OCI-M1 (cell line): ENCODE results near the gene XXYLT1.
"Not testable (repeated sequence)": the region's sequence is repeated elsewhere in the genome, so short reads cannot be mapped to it uniquely, and the experiment has no call there.

Source experiments
- DNase-seq: peaks from one replicate; lab custom pipeline; 2025; lab: John Stamatoyannopoulos, UW

Gene XXYLT1

DNA sequence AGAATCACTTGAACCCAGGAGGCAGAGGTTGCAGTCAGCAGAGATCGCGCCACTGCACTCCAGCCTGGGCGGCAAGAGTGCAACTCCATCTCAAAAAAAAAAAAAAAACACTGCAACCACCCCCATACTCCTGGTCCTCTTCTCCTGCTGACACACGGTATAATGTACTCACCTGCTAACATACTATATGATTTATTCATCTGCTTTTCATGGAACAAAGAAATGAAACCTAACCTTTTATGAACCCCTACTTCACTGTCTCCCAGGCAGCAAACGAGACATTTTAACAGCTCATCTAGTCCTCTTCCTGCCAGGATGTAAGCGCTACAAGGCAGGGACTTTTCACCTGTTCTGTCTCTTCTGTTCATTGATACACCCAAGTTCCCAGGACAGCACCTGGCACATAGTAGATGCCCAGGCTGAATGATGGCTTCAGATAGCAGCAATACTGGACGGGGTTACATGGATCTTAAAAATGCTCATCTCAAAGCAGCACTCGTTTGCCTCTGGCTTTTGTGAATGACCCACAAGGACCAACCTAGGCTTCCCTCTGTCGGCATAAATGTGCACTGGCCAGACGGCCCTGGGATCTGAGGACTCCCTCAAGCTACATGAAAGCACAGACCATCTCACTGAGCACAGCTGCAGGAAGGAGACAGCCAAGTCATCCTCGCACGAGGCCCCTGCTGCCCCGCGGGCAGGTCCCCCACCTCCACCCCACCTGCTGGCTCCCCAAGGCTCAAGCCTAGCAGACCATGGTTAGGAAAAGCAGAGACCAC is 20.3 kb downstream of the XXYLT1 start:
- no peak for DNase-seq

DNA sequence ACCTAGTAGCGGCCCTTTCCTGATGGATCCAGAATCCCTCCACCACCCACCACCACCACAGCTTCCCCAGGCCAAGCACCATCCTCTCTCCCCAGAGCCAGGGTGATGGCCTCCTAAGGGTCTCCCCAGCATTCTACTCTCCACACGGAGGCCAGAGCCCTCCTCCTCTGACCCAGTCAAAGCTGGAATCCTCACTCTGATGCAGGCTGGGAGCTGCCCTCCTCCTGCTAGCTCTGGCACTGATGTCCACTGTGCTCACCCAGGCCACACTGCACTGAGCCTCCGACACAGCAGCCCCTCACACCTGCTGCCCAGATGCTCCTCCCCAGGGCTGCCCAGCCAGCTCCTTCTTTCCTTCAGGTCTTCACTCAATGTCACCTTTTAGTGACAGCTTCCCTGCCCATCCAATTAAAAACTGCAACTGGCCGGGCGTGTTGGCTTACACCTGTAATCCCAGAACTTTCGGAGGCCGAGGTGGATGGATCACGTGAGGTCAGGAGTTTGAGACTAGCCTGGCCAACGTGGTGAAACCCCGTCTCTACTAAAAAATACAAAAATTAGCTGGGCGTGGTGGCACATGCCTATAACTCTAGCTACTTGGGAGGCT is 21.0 kb downstream of the XXYLT1 start:
- DNase-seq: no peak

GRCh38 chr3:195249057-195249770 is 21.7 kb downstream of the XXYLT1 start:
- DNase-seq: no peak

- no peak for DNase-seq
Measured at GRCh38 chr3:195248281-195248680, 22.7 kb downstream of the XXYLT1 start.

DNA sequence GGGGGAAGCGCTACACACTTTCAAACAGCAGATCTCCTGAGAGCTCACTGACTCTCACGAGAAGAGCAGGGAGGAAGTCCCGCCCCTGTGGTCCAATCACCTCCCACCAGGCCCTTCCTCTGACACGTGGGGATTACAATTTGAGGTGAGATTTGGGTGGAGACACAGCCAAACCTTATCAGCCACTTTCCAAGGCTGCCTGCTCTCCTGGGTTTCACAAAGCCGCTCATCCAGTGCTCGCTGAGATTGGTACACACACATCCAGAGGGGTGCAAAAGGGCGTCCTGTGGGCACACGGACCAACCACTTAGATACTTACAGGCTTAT is 23.1 kb downstream of the XXYLT1 start:
- no peak for DNase-seq

DNA sequence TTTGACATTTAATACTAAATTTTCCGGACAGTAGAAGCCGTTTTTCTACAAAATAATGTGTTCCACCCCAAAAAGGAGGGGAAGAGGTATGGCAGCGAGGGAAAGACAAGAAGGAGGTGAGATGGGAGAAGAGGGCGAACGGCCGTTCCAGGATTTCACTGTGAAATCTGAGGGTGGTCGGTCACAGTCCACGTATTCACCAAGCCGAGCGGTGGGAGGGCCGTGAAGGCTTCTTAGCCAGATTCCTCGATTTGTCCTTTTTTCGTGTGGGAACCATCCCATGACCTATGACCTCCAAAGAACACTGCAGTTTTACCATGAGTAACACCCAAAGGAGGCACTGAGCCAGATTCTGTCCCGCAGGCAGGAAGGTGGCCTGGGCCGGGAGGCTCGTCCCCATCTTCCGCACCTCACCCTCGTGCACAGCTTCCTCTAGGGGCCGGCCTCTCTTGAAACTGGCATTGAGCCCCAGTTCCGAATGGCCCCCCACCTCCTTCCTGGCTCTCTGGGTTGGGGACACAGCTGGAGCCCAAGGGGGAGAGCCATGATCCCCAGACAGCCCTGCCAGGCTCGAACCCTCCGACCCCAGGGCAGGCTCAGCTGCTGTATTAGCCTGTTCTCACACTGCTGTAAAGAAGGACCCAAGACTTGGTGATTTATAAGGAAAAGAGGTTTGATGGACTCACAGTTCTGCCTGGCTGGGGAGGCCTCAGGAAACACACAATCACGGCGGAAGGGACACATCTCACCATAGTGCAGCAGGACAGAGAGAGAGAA is 23.7 kb downstream of the XXYLT1 start:
- no peak for DNase-seq

- no peak for DNase-seq
Measured at GRCh38 chr3:195246581-195246995, 24.4 kb downstream of the XXYLT1 start.

DNA sequence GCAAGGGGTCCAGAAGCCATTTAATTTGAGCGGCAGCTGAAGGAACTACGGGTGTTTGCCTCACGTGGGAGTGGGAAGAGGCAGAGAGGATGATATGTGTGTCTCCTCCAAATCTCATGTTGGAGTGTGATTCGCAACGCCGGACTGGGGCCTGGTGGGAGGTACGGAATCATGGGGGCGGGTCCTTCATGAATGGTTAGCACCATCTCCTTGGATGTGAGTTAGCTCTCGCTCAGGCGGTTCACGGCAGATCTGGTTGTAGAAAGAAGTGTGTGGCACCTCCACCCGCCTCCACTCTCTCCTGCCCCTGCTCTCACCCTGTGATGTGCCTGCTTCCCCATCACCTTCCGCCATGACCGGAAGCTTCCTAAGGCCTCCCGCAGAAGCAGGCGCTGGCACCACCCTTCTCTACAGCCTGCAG is 25.4 kb downstream of the XXYLT1 start:
- DNase-seq: no peak

DNA sequence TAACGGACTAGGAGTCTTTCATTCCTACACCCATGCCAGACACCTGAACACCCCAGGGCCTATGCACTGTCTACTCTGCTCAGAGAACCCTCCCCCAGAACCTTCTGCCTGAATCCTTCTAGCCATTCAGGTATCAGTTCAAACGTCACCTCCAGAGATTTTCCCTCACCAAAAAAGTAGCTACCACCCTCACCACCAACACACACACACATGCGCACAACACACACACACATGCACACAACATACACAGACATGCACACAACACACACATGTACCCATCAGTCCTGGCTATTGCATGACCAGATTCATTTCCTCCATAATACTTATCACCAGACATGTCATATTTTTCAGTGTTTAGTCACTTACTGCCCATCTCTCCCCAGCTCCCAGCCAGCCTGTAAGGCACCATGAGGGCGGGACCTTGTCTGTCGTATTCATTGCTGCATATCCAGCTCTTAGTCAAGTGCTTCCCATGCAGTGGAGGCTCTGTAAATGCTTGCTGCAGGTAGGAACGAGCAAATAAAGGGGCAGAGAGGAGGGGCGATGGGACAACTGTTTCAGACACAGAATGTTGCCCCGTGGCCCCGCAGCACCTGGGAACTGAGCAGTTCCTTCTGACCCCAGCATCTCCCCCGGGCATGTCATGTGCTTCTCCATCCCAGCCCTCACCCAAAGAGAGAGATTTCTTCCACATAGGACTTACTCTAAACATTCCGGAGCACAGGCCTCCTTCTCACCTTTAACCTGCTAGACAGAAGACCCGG is 29.2 kb downstream of the XXYLT1 start:
- no peak for DNase-seq

DNA sequence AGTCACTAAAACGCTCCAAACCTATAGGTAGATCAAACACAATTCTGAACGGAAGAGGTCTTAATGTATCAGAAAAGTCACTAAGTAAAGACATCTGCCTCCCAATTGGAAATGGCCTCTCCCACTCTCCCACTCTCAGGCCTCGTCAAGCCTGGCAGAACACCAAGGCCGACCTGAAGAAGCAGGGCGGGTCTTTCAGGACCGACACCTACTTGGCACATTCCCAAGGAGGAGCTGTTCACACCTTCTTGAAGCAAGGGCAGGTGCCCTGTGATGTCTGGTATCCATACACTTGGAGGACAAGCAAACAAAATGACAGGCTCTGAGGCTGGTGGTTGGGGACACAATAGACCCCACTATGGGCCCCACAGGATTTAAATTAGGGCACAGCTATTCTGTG is 30.0 kb downstream of the XXYLT1 start:
- DNase-seq: no peak

DNA sequence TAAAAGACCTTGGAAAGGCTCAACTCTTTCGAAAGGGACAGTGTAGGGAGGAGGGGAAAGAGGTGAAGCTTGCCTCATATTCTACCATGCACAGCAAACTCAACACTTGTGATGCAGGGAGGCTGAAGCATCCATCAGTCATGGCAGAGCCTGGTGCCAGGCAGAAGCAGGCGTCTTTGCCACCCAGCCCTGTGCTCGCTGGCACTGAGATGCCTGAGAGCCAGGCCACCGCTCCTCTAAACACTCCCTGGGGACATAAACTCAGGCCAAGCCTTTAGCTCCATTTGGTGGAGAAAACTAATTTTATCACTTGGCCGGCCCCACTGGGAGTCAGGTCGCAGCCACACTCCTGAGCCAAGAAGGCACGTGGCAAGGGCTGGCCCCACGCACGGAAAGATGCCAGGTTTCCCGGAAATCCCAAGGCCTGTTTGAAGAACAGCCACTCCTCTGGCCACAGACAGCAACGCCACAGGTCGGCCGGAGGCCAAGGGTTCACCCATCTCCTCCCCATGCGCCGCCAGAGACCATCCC is 30.7 kb downstream of the XXYLT1 start:
- DNase-seq: no peak

DNA sequence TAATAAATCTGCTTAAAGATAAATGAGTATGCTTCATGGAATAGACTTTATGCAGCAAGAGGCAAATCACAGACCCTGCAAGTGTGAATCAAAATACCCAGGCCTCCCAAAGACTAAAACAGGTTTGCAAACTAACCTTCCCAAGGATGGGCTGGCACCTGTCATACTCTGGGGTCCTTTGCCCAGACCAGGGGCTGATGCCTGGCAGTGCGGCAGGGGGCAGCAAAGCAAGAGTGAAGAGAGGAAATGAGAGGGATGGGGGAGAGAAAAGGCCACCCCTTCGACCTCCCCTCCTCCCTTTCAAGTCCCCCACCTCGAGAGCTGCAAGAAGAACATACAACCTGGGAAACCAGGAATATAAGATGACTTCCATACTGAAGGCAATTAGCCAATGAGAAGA is 31.8 kb downstream of the XXYLT1 start:
- DNase-seq: no peak

- DNase-seq: no peak
Measured at GRCh38 chr3:195238586-195239118, 32.3 kb downstream of the XXYLT1 start.

GRCh38 chr3:195238081-195238571 is 32.8 kb downstream of the XXYLT1 start:
- DNase-seq: no peak

DNA sequence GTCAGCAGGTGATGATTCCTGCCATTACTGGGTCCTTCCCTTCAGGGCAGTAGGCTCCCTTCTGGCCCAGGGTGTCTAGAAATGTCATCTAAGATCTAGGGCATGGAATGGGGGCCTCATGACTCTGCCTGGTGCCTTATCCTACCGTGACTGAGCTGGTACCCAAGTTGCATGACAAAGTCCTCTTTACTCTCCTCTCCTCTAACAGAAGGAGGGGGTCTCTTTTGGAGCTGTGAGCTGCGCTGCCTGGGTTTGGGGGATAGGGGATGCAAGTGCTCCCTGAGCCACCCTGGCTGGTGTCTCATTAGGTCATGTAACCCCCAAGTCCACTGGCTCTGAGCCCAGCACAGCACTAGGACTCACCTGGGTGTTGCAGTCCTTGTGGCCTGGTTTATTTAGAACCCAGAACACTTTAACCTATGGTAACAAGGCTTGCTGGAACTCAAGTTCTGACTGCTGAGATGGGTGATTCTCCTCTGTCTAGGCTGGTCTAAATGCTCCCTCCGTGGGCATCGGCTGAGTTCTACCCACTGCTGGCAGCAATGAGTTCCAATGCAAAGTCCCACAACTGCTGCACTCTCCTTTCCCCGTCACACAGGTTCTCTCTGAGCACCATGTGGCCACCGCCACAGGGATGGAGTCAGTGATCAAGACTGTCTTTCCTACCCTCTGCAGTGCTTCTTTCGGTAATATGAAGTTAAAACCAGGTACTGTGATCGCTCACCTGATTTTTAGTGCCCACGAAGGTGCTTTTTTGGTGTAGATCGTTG is 34.0 kb downstream of the XXYLT1 start:
- no peak for DNase-seq

DNA sequence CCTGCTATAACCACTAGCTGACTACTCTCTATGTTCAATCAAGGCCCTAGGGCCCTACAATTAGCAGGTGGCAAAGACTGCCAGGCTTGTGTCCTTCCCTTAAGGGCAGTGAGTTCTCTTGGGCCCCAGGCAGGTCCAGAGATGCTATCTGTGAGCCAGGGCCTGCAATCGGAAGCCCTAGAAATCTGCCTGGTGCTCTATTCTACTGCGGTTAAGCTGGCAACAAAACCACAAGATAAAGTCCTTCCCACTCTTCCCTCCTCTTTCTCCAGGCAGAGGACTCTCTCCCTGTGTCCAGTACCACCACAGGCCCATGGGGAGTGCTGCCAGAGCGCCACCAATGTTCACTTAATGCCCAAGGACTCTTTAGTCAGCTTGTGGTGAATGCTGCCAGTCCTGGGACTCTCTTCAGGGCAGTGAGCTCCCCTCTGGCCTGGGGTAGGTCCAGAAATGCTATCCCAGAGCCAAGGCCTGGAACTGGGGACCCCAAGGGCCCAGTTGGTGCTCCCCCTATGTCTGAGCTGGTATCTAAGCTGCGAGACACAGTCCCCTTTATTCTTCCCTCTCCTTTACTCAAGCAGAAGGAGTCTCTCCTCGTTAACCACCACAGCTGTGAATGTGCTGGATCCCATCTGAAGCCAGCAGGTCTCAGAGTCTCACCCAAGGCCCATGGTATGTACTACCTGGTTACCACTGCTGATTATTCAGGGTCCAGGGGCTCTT is 34.7 kb downstream of the XXYLT1 start:
- DNase-seq: no peak

DNA sequence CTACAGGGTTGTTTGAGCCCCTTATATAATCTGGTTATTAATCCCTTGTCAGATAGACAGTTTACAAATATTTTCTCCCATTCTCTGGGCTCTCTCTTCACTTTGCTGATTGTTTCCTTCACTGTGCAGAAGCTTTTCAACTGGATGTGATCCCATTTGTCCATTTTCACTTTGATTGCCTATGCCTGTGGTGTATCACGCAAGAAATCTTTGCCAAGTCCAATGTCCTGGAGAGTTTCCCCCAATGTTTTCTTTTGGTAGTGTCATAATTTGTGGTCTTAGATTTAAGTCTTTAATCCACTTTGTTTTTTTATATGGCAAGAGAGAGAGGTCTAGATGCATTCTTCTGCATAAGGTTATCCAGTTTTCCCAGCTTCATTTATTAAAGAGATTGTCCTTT is 40.7 kb downstream of the XXYLT1 start:
- DNase-seq: no peak

DNA sequence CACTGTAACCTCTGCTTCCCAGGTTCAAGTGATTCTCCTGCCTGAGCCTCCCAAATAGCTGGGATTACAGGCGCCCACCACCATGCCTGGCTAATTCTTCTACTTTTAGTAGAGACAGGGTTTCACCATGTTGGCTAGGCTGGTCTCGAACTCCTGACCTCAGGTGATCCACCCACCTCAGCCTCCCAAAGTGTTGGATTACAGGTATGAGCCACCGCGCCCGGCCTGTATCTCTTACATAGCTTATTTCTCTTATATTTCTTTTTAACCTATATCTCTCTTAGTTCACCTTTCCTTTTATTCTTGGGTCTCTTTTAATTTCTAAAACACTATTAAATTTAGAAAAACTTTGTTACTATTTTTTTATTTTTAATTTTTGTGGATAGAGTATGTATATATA is 42.1 kb downstream of the XXYLT1 start:
- not testable (repeated sequence) for DNase-seq

GRCh38 chr3:195227871-195228270 is 43.1 kb downstream of the XXYLT1 start:
- no peak for DNase-seq
